Mammary epithelial cell (primary cell): ENCODE data around the gene NEUROG1.

Experiments used
- EZH2 ChIP-seq: IDR thresholded peaks from 2 replicates; pipeline ENCODE4 v1.6.1; 2012; ENCODE audit warnings: low read length, inconsistent platforms, borderline replicate concordance
- TF ChIP-seq, protein P1 (sequence below), 2 donors: IDR thresholded peaks in 1 of 2; conservative IDR thresholded peaks in 1 of 2; 2 replicates each; pipeline ENCODE4 v1.5.1; 2011 to 2012; ENCODE audit warnings: inconsistent platforms in 2 of 2, low read length in 2 of 2, mild to moderate bottlenecking in 2 of 2, control low read depth in 1 of 2, low read depth in 1 of 2; ENCODE audit not compliant: insufficient read depth in 1 of 2; ENCODE audit errors: extremely low read depth in 1 of 2

DNA sequence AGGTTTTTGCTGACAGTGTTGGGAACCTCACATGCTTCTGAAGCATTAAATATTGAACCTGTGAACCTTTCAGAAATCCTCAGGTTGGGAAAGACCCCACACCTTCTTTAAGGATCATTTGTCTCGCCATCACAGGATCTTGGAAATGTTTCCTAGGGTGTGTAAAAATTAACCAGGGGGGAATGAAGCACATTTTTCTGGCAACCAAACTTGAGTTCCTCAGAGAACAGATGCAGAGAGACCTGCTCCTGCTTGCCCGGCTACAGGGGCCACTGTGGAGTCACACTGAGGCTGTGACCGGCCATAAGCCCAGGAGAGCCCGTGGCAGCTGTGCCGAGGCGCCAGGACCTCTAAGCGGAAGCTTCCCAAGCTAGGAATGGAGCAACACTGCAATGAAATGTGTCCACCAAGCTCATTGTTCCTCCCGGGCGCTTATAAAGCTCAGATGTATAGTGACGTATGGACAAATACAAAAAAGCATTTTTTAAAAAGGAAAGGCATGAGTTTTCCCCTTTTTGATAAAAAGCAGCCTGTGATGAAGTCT lies 35.4 kb upstream of the NEUROG1 start:
- TF ChIP-seq, protein P1, sequence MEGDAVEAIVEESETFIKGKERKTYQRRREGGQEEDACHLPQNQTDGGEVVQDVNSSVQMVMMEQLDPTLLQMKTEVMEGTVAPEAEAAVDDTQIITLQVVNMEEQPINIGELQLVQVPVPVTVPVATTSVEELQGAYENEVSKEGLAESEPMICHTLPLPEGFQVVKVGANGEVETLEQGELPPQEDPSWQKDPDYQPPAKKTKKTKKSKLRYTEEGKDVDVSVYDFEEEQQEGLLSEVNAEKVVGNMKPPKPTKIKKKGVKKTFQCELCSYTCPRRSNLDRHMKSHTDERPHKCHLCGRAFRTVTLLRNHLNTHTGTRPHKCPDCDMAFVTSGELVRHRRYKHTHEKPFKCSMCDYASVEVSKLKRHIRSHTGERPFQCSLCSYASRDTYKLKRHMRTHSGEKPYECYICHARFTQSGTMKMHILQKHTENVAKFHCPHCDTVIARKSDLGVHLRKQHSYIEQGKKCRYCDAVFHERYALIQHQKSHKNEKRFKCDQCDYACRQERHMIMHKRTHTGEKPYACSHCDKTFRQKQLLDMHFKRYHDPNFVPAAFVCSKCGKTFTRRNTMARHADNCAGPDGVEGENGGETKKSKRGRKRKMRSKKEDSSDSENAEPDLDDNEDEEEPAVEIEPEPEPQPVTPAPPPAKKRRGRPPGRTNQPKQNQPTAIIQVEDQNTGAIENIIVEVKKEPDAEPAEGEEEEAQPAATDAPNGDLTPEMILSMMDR (conservative IDR thresholded peaks at IDR 0.05 in 1 of 2, IDR thresholded peaks at IDR 0.05 in 1 of 2; ENCODE audit: extremely low read depth in 1 of 2, insufficient read depth in 1 of 2, low read depth in 1 of 2, low read length in 2 of 2), result no peak
- no peak for TF ChIP-seq EZH2
